ENCODE measurements around the gene TBL1X. TPM values are rescaled to one million over a fixed set of nuclear protein-coding genes. Genes with fewer than 3 reads are reported as not detected.

Gene TBL1X
- total RNA-seq, 4 donors from 2014 or later, result 25.3 to 54.1 (median 38.2) TPM

DNA sequence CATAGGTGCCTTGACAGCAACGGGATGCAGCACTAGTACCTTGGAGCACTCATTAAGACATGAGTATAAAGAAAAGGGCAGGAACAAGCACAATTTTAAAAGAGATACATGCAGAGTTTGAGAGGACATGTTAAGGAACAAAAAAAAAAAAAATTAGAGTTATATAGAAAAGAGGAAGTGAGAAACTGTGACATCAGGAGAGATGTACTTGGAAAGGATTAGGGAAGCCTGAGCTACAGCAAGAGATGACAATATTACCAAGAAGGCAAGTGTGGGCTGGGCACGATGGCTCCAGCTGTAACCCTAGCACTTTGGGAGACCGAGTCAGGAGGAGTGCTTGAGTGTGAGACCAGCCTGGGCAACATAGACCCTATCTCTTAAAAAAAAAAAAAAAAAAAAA lies 263.4 kb downstream of the TBL1X start:
- H3K4me3 ChIP-seq, result no peak overlapping the region
- H3K27ac ChIP-seq (replicated peaks in 1 of 4), result no peak overlapping the region
- 82% methylated on average over 3 of the region's 3 CpGs for WGBS
- intact Hi-C loops (cut with DNase I), result no loop called here
- H3K36me3 ChIP-seq, result no peaks in the 10 kb centered on the region
- H3K27me3 ChIP-seq, result no peaks in the 10 kb centered on the region
- DNase-seq (ENCODE audit: extremely low spot score), result no peak
- H3K9me3 ChIP-seq, result peaks cover 0 to 17% (median under 1%) of the 10 kb centered on the region in 4 donors
- TF ChIP-seq, protein P1, sequence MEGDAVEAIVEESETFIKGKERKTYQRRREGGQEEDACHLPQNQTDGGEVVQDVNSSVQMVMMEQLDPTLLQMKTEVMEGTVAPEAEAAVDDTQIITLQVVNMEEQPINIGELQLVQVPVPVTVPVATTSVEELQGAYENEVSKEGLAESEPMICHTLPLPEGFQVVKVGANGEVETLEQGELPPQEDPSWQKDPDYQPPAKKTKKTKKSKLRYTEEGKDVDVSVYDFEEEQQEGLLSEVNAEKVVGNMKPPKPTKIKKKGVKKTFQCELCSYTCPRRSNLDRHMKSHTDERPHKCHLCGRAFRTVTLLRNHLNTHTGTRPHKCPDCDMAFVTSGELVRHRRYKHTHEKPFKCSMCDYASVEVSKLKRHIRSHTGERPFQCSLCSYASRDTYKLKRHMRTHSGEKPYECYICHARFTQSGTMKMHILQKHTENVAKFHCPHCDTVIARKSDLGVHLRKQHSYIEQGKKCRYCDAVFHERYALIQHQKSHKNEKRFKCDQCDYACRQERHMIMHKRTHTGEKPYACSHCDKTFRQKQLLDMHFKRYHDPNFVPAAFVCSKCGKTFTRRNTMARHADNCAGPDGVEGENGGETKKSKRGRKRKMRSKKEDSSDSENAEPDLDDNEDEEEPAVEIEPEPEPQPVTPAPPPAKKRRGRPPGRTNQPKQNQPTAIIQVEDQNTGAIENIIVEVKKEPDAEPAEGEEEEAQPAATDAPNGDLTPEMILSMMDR (IDR thresholded peaks at IDR 0.05), result no peak
- TF ChIP-seq POLR2A (IDR thresholded peaks at IDR 0.05; ENCODE audit: low read depth) (no peak), POLR2AphosphoS5 (IDR thresholded peaks at IDR 0.05) (no peak)
- no peaks in the 10 kb centered on the region for H3K4me1 ChIP-seq

DNA sequence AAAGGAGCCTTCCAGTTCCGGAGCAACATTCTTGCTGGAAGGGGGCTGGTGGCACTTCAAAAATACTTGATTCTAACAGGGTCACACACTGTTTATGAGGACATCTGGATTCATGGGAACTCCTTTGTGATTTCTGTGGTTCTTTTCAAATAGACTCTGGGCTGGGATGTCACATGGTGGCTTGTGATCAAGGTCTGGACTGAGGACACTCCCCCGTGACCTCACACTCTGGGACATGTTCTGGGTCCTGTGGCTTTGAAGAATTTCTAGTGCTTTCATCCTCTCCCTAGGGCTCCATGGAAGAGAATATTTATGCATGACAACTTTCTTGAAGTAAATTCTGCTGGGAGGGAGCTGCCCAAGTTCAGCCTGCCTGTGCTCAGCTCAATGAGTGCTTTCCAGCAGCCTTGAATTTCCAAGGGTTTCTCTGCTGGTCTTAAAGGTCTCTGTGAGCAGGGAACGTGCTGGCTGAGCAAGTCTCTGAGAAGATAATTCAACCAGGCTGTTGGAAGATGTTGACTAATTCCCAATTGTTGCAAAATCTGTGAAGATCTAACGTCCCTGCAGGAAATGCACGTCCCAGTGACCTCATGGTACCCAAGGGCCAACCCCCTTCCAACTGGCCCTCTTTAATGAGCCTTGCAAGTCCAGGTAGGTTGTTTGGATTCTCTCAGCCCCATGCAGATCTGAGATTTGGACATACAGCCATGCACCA lies 264.5 kb downstream of the TBL1X start:
- intact Hi-C loops (cut with DNase I), result no loop called here
- TF ChIP-seq EP300 (IDR thresholded peaks at IDR 0.05) (no peak), POLR2A (IDR thresholded peaks at IDR 0.05; ENCODE audit: low read depth) (no peak), POLR2AphosphoS5 (IDR thresholded peaks at IDR 0.05) (no peak)
- TF ChIP-seq, protein P1 (IDR thresholded peaks at IDR 0.05), result no peak
- Histone ChIP-seq H3K36me3 (no peaks in the 10 kb centered on the region), H3K4me3 (no peak overlapping the region), H3K9me3 (peaks cover 0 to 18% (median 0%) of the 10 kb centered on the region in 4 donors), H3K27me3 (no peaks in the 10 kb centered on the region), H3K4me1 (no peaks in the 10 kb centered on the region), H3K27ac (replicated peaks in 1 of 4) (no peak overlapping the region)
- 73% methylated on average over 5 of the region's 5 CpGs for WGBS
- no peak for DNase-seq (ENCODE audit: extremely low spot score)

DNA sequence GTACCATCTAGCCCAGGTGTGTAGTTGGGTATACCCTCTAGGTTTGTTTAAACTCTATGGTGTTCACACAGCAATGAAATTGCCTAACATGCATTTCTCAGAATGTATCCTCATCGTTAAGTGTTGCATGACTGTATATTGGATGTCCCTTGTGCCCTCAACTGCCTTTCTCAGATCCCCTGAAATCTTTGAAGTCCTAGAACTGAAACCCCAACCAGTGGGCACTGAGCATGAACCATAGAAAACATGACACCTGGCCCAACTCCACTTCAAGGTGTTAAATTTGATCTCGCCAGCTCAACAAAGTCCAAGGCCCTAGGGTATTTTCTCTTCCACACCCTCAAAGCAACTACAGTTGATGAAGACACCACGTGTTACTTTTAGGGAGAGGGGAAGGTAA lies 265.2 kb downstream of the TBL1X start:
- H3K36me3 ChIP-seq, result no peaks in the 10 kb centered on the region
- intact Hi-C loops (cut with DNase I), result no loop called here
- no peaks in the 10 kb centered on the region for H3K27me3 ChIP-seq
- no peak for DNase-seq (ENCODE audit: extremely low spot score)
- no peak overlapping the region for H3K4me3 ChIP-seq
- H3K4me1 ChIP-seq, result no peaks in the 10 kb centered on the region
- TF ChIP-seq, protein P1 (IDR thresholded peaks at IDR 0.05), result no peak
- TF ChIP-seq POLR2A (IDR thresholded peaks at IDR 0.05; ENCODE audit: low read depth) (no peak), EP300 (IDR thresholded peaks at IDR 0.05) (no peak), POLR2AphosphoS5 (IDR thresholded peaks at IDR 0.05) (no peak)
- no peak overlapping the region for H3K27ac ChIP-seq (replicated peaks in 1 of 4)
- H3K9me3 ChIP-seq, result peaks cover 0 to 18% (median 0%) of the 10 kb centered on the region in 4 donors
- 97% methylated on average over 3 of the region's 3 CpGs for whole genome bisulfite sequencing

DNA sequence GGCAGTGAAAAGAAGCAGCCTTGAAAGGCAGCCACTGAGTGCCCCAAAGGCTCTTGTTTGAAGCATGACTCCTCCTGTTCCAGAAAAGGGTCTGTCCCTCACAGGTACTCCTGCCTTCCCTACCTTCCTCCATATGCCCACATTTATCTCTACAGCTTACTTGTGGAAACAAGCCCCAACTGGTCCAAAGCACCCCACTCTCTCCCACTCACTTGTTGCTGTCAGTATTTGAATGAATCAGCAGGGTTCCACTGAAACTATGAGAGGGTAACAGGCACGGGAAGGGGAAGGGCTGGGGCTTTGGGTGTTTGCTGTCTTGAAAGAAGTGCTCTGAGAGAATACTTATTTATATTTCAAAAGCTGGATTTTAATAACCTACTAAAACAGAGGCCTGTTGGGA lies 265.9 kb downstream of the TBL1X start:
- WGBS, result 80% methylated on average over 1 of the region's 1 CpG
- intact Hi-C loops (cut with DNase I), result no loop called here
- peaks cover 0 to 18% (median 0%) of the 10 kb centered on the region in 4 donors for H3K9me3 ChIP-seq
- TF ChIP-seq EP300 (IDR thresholded peaks at IDR 0.05) (no peak), POLR2AphosphoS5 (IDR thresholded peaks at IDR 0.05) (no peak), POLR2A (IDR thresholded peaks at IDR 0.05; ENCODE audit: low read depth) (no peak)
- TF ChIP-seq, protein P1 (IDR thresholded peaks at IDR 0.05), result no peak
- no peak overlapping the region for H3K27ac ChIP-seq (replicated peaks in 1 of 4)
- H3K27me3 ChIP-seq, result no peaks in the 10 kb centered on the region
- H3K4me1 ChIP-seq, result no peaks in the 10 kb centered on the region
- no peak overlapping the region for H3K4me3 ChIP-seq
- no peak for DNase-seq (ENCODE audit: extremely low spot score)
- H3K36me3 ChIP-seq, result no peaks in the 10 kb centered on the region

DNA sequence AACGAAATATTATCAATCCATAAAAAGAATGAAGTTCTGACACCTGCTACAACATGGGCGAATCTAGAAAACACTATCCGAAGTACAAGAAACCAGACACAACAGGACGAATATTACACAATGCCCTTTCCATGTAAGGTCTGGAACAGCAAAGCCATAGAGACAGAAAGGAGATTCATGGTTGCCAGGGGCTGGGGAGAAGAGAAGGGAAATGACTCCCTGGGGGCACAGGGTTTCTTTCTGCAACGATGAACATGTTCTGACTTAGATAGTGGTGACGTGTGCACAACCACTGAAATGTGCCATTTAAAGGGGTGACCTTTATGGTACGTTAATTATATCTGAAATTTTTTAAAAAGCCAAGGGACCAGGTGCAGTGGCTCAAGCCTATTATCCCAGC lies 272.5 kb downstream of the TBL1X start:
- Histone ChIP-seq H3K4me3 (no peak overlapping the region), H3K27ac (replicated peaks in 1 of 4) (no peak overlapping the region), H3K36me3 (no peaks in the 10 kb centered on the region), H3K4me1 (no peaks in the 10 kb centered on the region), H3K27me3 (no peaks in the 10 kb centered on the region), H3K9me3 (peaks cover 0 to 6% (median 0%) of the 10 kb centered on the region in 4 donors)
- 71% methylated on average over 7 of the region's 7 CpGs for WGBS
- intact Hi-C loops (cut with DNase I), result no loop called here
- DNase-seq (ENCODE audit: extremely low spot score), result no peak
- no peak for TF ChIP-seq POLR2AphosphoS5 (IDR thresholded peaks at IDR 0.05)

All from esophagus muscularis mucosa (tissue), 4 donors.